PC-9 (cell line): Measurements from ENCODE around the gene PC. TPM values are rescaled to one million over a fixed set of nuclear protein-coding genes. Genes with fewer than 3 reads are reported as not detected.

Experiments used
- BruUV-seq: library from RNA; stranded (reverse); fragments of 400-500 nt; replicated peaks from 2 replicates; lab custom pipeline; 2021; lab: Mats Ljungman, UMichigan
- CTCF ChIA-PET: fragments of 300-600 bp; sonication (Branson Sonifier 250); formaldehyde crosslinking; loops from one replicate; lab custom pipeline; 2022; ENCODE audit warnings: antibody characterized with exemption; lab: Charles Lee
- POLR2A ChIA-PET: fragments of 300-600 bp; sonication (Branson Sonifier 250); formaldehyde crosslinking; loops from one replicate; lab custom pipeline; 2022; ENCODE audit warnings: antibody characterized with exemption; ENCODE audit not compliant: unreplicated experiment; lab: Charles Lee
- DNase-seq, 2 experiments: peaks; one replicate each; pipeline versions ENCODE4 v3.0.0 to v3.0.0-alpha.2; 2015 to 2022; ENCODE audit warnings: mixed read lengths in 1 of 2
- H2AFZ ChIP-seq: fragments of 200-600 bp; sonication (generic); 2 replicates; pipeline ENCODE4 v1.8.1; 2017; ENCODE audit warnings: antibody characterized with exemption
- H3F3A ChIP-seq: fragments of 200-600 bp; sonication (generic); 2 replicates; pipeline ENCODE4 v1.8.1; 2017; ENCODE audit warnings: antibody characterized with exemption, mild to moderate bottlenecking, low read depth; ENCODE audit not compliant: insufficient read depth
- H3K27ac ChIP-seq: fragments of 200-600 bp; sonication (generic); 2 replicates; pipeline ENCODE4 v1.6.1; 2016; ENCODE audit warnings: mixed run types
- H3K27me3 ChIP-seq: fragments of 200-600 bp; sonication (generic); 2 replicates; pipeline ENCODE4 v1.6.1; 2016; ENCODE audit warnings: low read depth, mixed run types; ENCODE audit not compliant: insufficient read depth
- H3K36me3 ChIP-seq: fragments of 200-600 bp; sonication (generic); 2 replicates; pipeline ENCODE4 v1.6.1; 2016; ENCODE audit warnings: low read depth, mixed run types
- H3K4me1 ChIP-seq: fragments of 200-600 bp; sonication (generic); replicated peaks from 2 replicates; pipeline ENCODE4 v1.6.1; 2016; ENCODE audit warnings: mixed run types; ENCODE audit not compliant: insufficient read depth
- H3K4me2 ChIP-seq: fragments of 200-600 bp; sonication (generic); 2 replicates; pipeline ENCODE4 v1.6.1; 2017; ENCODE audit warnings: mixed run types
- H3K4me3 ChIP-seq: fragments of 200-600 bp; sonication (generic); 2 replicates; pipeline ENCODE4 v1.6.1; 2016; ENCODE audit warnings: mixed run types
- H3K79me2 ChIP-seq: fragments of 200-600 bp; sonication (generic); 2 replicates; pipeline ENCODE4 v1.6.1; 2017; ENCODE audit warnings: low read depth, mixed run types
- H3K9me2 ChIP-seq: fragments of 200-600 bp; sonication (generic); 2 replicates; pipeline ENCODE4 v1.8.1; 2017; ENCODE audit warnings: mild to moderate bottlenecking; ENCODE audit not compliant: insufficient read depth
- H3K9me3 ChIP-seq: fragments of 200-600 bp; sonication (generic); 2 replicates; pipeline ENCODE4 v1.8.1; 2016; ENCODE audit warnings: low read depth; ENCODE audit not compliant: insufficient read depth
- H4K20me1 ChIP-seq: fragments of 200-600 bp; sonication (generic); 2 replicates; pipeline ENCODE4 v1.8.1; 2017; ENCODE audit not compliant: insufficient read depth
- CTCF ChIP-seq: fragments of 200-600 bp; sonication (generic); conservative IDR thresholded peaks from 2 replicates; pipeline ENCODE4 v1.6.1; 2017; ENCODE audit warnings: mixed run types, antibody characterized with exemption, mild to moderate bottlenecking, moderate library complexity
- EZH2 ChIP-seq: fragments of 200-600 bp; sonication (generic); IDR thresholded peaks from 2 replicates; pipeline ENCODE4 v1.8.0; 2017; ENCODE audit warnings: antibody characterized with exemption, low read depth
- intact Hi-C: fragments of 100-400 bp; cut with micrococcal nuclease; formaldehyde crosslinking; loops from one replicate; pipeline ENCODE4 v1.10.0; 2022; ENCODE audit not compliant: unreplicated experiment
- total RNA-seq: library from RNA; stranded (reverse); gene quantifications from 2 replicates; pipeline ENCODE4 v1.2.3, GENCODE V29; 2021

PC gene
- total RNA-seq, 1 experiment from 2014 or later, result 38.9 TPM

- intact Hi-C loops, result no loop called here
- TF ChIP-seq CTCF (no peak), EZH2 (no peak)
- no peak overlapping the region for H3K27ac ChIP-seq
- H3F3A ChIP-seq, result peaks cover 27% of the 10 kb centered on the region; the same call in 1 of the 2 replicates
- no peaks in the 10 kb centered on the region for H3K9me2 ChIP-seq
- no peak overlapping the region for H3K4me3 ChIP-seq
- H3K4me2 ChIP-seq, result no peak overlapping the region
- H2AFZ ChIP-seq, result no peak overlapping the region
- no TSS peak for BruUV-seq
- CTCF ChIA-PET, result interaction anchor here (0.6 kb wide), 1 partner anchor 56 kb away, joined by 3 read pairs; no protein-coding TSS in a partner anchor
- H3K36me3 ChIP-seq, result no peaks in the 10 kb centered on the region
- POLR2A ChIA-PET, result interaction anchor here (0.5 to 0.6 kb wide), 2 partner anchors 440 to 1151 kb away, joined by 3 to 5 read pairs; no protein-coding TSS in a partner anchor
- no peaks in the 10 kb centered on the region for H3K79me2 ChIP-seq
- no peaks in the 10 kb centered on the region for H3K27me3 ChIP-seq
- DNase-seq, result peak in 1 of 2 experiments; percentile 42
- H4K20me1 ChIP-seq, result no peaks in the 10 kb centered on the region
- peaks cover 41% of the 10 kb centered on the region for H3K4me1 ChIP-seq
- no peaks in the 10 kb centered on the region for H3K9me3 ChIP-seq
Observed at GRCh38 chr11:66877588-66878385, 80.4 kb downstream of the PC start.

GRCh38 chr11:66875378-66875777 lies 82.8 kb downstream of the PC start:
- no peaks in the 10 kb centered on the region for H3K36me3 ChIP-seq
- DNase-seq, result no peak
- no peaks in the 10 kb centered on the region for H3K79me2 ChIP-seq
- H3K27me3 ChIP-seq, result no peaks in the 10 kb centered on the region
- no TSS peak for BruUV-seq
- no peaks in the 10 kb centered on the region for H3K9me2 ChIP-seq
- CTCF ChIA-PET, result no interaction called here
- H3K27ac ChIP-seq, result no peak overlapping the region
- H2AFZ ChIP-seq, result no peak overlapping the region
- intact Hi-C loops, result no loop called here
- H3K9me3 ChIP-seq, result no peaks in the 10 kb centered on the region
- no peaks in the 10 kb centered on the region for H4K20me1 ChIP-seq
- no peak overlapping the region for H3K4me3 ChIP-seq
- TF ChIP-seq CTCF (no peak), EZH2 (no peak)
- no peak overlapping the region for H3K4me2 ChIP-seq
- H3K4me1 ChIP-seq, result peaks cover 17% of the 10 kb centered on the region
- POLR2A ChIA-PET, result no interaction called here
- H3F3A ChIP-seq, result peaks cover 5% of the 10 kb centered on the region; the same call in 1 of the 2 replicates

- CTCF ChIA-PET, result no interaction called here
- H3K36me3 ChIP-seq, result no peaks in the 10 kb centered on the region
Observed at GRCh38 chr11:66874232-66874631, 84.0 kb downstream of the PC start.

More at GRCh38 chr11:66874232-66874631, 84.0 kb downstream of the PC start:
- H2AFZ ChIP-seq, result no peak overlapping the region
- DNase-seq, result no peak
- POLR2A ChIA-PET, result no interaction called here
- peaks cover 6% of the 10 kb centered on the region; the same call in 1 of the 2 replicates for H3F3A ChIP-seq
- no peaks in the 10 kb centered on the region for H3K9me3 ChIP-seq
- no peaks in the 10 kb centered on the region for H3K79me2 ChIP-seq
- no peak overlapping the region for H3K4me2 ChIP-seq
- H3K27me3 ChIP-seq, result no peaks in the 10 kb centered on the region
- H3K27ac ChIP-seq, result no peak overlapping the region
- TF ChIP-seq CTCF (no peak), EZH2 (no peak)
- H3K4me1 ChIP-seq, result peaks cover 10% of the 10 kb centered on the region; the same call in 1 of the 2 replicates
- no TSS peak for BruUV-seq
- intact Hi-C loops, result no loop called here
- H3K4me3 ChIP-seq, result no peak overlapping the region
- no peaks in the 10 kb centered on the region for H4K20me1 ChIP-seq
- H3K9me2 ChIP-seq, result no peaks in the 10 kb centered on the region
